ENCODE results near the gene CCDC112.
"Not testable (repeated sequence)": the region's sequence is repeated elsewhere in the genome, so short reads cannot be mapped to it uniquely, and the experiment has no call there.

CCDC112 gene

DNA sequence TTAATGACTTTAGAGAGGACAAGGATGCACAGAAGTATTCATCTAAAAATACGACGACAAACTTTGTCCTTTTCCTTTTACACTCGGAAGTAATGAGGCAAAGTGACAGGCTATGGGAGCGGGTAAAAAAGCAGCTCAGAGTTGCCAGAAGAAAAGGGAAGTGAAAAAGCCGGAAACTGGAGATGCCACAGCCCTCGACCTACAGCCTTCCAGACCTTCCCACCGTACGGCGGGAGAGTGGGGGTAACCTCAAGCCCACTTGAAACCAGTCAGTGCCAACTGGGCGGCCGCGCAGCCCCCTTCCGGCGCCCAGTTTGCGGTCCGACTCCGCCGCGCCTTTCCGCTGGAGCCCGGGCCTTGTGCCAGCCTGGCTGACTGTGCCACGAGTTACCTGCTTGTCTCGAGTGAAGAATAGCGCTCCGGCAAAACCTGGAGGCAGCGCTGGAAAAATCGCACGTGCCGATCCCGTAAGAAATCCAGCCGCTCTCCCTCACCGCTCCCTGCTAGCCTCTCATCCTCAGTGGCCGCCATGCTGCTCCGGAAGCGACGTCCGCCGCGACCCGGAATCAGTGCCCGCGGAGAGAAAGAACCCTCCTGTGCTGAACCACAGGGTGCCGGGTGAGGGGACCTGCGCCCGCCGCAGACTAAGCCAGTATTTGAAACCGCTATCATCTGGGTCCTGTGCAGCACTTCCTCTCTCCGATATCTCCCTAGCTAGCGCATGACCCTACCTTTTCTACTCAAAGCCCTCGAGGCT, 34.0 kb downstream of the CCDC112 start, which contains the start of gene PGGT1B:
TSS of gene PGGT1B (minus strand) at position 557 of the 757 bp plus-strand sequence. CDS start at position 531, 26 bp downstream.
- FAIRE-seq (peak; percentile 79), DNase-seq (ENCODE audit: low spot score) (peak; percentile 78)

DNA sequence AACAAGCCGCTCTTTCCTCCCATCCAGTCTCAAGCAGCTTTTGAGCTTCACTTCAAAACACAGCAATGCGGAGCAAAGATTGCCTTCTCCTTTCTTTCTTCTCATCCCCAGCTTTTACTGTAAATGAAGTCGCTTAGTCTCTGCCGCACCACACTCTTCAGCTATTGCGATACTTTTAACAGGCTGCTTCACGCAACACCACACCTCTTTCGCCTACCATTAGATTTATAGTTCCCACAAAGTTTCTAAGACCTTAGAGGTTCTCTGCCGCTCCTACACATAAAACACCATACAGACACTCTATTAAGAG, 34.5 kb downstream of the CCDC112 start:
- peak; percentile 7 for DNase-seq (ENCODE audit: low spot score)
- no peak for FAIRE-seq

DNA sequence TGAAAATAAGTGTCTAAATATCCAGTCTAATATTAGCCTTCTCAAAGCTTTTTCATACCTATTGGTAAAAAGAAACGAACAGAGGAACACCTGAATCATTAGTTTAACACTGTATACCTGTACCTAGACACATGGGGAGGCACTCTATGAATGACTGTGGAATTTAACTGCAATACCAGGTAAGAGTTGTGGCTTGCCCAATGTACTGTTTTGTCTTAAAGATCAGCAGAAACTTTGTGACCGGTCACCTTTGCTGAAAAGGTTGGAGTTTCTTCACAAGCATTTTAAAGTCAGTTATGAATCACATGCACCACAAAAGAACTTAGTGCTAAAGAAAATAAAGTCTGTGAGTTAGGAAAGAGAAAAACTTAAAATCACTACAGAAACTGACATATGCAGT, 36.2 kb downstream of the CCDC112 start:
- FAIRE-seq (no peak), DNase-seq (ENCODE audit: low spot score) (no peak)

DNA sequence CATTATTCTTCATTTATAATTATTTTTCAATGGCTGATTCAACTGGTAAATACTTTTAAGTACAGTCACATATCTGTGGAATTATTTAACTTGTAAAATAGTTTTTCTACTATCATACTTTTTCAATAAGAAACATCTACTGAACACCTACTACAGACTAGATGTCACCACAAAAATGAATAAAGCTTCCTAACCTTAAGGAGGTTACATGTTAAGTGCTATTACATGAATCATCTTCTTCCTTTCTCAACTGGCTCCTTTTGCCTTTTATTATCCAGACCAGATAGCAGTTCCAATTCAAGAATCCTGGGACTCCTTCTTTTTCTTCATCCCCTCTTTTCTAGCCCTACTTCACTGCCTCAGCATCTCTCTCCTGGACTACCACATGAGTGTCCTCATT, 38.5 kb downstream of the CCDC112 start:
- no peak for DNase-seq (ENCODE audit: low spot score)
- no peak for FAIRE-seq

DNA sequence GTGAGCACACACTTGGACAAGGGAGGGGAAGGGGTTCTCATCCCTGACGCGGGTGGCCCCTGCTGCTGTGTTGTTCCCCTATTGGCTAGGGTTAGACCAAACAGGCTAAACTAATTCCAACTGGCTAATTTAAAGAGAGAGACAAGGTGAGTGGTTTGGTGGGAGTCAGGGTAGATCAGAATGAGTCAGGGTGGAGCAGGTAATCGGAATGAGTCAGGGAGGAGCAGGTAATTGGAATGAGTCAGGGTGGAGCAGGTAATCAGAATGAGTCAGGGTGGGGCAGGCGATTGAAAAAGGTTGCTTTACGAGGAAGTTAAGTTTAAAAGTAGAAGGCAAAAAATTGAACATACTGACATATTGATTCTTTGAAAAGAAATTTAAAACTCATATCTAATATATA, 47.1 kb downstream of the CCDC112 start:
- not testable (repeated sequence) for DNase-seq (ENCODE audit: low spot score)

DNA sequence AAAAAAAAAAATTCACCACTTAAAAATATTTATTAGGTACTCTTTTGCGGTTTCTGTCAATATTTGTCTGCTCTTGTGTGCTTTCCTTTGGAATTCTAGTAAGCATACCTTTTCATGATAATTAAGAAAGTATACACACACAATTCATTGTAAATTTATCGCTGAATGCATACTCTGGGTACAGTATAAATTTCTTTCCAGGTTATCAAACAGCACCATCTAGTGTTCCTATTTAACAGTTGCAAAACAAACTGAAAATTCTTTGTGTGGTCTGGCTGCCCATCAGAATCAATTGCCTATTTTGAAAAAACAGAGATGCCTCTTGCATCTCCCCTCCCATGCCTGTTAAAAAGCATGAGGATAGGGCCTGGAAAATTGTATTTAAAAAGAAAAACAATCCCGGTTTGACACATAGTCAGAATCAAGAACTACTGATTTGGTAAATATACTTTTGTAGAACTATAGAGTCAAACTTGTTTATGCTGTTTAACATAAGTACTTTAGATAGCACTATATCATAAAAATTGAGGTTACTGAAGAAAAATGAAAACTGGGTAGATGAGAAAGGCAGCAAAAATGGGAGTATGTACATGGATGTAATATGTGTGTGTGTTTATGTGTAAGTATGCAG, 50.0 kb downstream of the CCDC112 start:
- peak; percentile 44 for DNase-seq (ENCODE audit: low spot score)
- no peak for FAIRE-seq

More for the DNA sequence above, 47.1 kb downstream of the CCDC112 start:
- FAIRE-seq = not testable (repeated sequence)

DNA sequence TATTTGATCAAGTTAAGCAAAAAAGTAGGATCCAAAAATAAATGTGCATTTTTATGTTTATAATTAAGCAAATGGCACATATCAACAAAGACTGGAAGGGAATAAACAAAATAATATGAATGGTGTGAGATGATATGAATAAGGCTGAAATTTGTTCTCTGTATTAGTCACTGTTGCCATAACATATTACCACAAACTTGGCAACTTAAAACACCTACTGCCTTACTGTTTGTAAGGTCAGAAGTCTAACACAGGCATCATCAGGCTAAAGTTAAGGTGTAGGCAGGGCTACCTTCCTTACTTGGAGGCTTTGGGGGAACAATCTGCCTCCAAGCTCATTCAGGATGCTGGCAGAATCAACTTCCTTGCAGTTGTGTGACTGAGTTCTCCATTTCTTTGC, 53.0 kb downstream of the CCDC112 start:
- FAIRE-seq (no peak), DNase-seq (ENCODE audit: low spot score) (no peak)

DNA sequence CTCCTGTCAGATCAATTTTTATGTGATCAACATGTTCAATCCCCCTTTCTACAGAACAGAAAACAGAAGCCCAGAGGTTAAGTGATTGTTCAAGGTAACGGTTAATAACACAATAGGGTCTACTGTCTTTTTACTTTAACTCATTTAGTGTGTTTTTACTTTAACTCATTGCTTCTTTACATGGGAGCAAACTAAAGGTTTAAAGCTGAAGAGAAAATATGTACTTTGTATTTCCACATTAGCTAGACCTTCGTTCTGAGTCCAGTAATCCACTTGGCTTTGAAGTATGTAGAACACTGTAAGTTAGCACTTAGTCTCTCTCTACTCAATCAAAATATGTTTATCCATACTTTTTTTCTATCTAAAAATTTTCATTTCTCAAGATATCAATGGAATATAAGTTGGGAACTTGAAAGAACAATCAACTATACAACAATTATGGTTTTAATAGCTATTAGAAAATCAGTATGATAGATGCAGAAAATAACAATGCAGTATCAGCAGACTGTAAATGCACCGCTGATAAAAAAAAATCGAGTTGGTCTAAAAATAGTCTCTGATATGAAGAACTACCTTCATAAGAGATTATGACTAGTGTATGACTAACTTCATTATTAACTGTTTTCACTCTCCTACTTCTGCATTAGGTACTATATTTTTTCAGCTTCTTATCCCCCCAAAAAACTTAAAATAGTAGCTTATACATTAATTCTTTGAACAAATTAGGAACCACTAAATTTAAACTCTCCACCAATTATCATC, 54.4 kb downstream of the CCDC112 start:
- FAIRE-seq = no peak
- no peak for DNase-seq (ENCODE audit: low spot score)

DNA sequence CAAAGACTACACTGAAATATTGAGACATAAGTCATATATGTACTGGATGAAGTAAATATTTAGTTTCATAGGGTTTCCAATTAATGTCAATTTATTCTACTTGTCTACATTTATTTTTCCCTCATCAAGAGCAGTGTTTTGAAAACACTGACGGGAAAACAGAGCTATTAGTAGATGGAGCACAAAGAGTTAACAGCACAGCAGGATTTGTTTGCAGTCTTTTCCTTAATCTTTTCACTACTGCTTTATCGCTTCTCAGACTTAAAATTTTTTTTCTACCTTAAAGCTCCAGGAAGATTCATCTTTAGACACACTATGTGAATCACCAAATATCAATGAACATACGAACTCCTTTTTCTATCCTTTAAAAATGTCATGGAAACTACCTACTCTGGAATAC, 59.4 kb downstream of the CCDC112 start:
- FAIRE-seq = no peak
- DNase-seq (ENCODE audit: low spot score) = no peak

DNA sequence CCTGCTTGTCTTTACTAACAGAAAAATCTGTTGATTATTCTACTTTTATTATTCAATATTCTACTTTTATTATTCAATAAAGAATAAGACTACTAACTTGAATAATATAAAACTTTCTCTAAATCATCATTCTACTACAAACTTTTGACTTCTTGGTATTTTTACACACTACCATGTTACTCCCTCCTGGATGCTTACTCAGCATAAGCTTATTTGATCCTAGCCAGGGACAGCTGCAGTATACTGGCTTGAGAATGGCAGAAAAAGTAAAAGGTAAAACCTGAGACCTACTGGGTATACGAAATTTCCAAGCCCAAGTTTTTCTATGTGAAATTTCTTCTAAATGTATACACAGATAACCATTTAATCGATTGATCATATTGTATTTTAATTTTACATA, 59.9 kb downstream of the CCDC112 start:
- DNase-seq (ENCODE audit: low spot score) (no peak), FAIRE-seq (no peak)

DNA sequence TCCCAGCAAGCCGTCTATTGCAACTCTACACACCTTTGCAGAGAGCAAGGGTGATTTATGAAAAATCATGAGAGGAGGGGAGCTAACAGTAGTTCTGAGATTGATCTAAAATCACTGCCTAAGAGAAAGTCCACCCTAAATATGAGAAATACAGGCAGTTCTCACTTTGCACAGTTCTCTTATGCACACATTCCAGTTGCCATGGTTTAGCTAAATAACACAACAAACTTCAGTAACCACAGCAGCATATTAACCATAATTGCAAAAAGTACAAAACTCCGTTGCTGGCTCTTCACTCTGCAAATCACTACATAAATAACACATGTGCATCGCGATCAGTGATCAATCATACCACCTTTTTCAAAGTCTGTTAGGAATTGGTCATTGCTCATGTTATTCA, 64.9 kb downstream of the CCDC112 start:
- FAIRE-seq (no peak), DNase-seq (ENCODE audit: low spot score) (no peak)

DNA sequence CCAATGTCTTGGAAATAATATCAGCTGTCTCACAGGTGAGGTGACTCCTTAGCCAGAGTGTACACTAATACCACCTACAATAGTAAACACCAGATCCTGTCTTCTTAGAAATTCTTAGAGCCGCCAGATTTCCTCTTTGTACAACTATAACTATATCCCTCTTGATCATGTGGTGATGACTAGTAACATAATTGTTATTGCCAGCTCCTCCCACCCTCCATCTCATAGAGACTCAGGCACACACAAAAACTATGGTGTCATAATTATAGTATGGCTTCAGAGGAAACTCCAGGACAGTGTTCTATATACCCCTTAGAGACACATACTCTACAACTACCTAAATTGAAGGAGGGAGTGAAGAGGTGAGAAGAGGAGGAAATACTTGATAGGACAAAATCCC, 66.8 kb downstream of the CCDC112 start:
- FAIRE-seq (no peak), DNase-seq (ENCODE audit: low spot score) (no peak)

DNA sequence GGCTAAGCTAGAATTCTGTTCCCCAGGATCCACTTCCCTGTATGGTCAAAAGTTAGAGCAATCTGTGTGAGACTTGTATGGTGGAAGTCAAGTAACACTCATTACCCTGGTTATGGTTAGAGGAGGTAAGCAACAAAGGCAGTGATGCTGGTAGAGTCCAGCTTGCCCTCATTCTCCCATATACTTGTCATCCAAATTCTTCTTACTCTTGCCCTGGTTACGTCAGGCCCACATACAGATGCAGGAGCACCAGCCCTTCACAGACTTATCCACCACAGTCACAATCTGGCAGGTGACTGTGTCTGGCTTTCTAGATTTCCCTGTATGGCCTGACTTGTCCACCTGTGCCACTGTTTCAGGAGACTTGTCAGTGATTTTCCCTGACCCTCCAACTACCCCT, 69.2 kb downstream of the CCDC112 start:
- FAIRE-seq (no peak), DNase-seq (ENCODE audit: low spot score) (no peak)

All from urothelium cell line (cell line).